Measurements from ENCODE around the gene RHCG. TPM values are rescaled to one million over a fixed set of nuclear protein-coding genes. Genes with fewer than 3 reads are reported as not detected.

Gene RHCG
- polyA plus RNA-seq, 1 of the 3 experiments (the other 2 are of a cell fraction), result not detected

GRCh38 chr15:89429023-89429422, 67.4 kb downstream of the RHCG start:
- no peak overlapping the region for H3K9ac ChIP-seq
- peak; percentile 49 for DNase-seq
- no peak overlapping the region for H3K4me3 ChIP-seq (ENCODE audit: low read depth in 2 of 2, low read length in 1 of 2)
- no peaks in the 10 kb centered on the region for H3K9me3 ChIP-seq
- WGBS (ENCODE audit: low lambda C conversion rate), result 86% methylated on average over 1 of the region's 1 CpG
- H3K4me2 ChIP-seq, result no peak overlapping the region
- H3K36me3 ChIP-seq (replicated peaks in 1 of 2; ENCODE audit: control insufficient read depth in 1 of 2, insufficient read depth in 2 of 2, low read length in 1 of 2), result no peaks in the 10 kb centered on the region
- no peak overlapping the region for H3K27ac ChIP-seq (ENCODE audit: low read depth in 2 of 2, low read length in 1 of 2)
- H3K4me1 ChIP-seq (ENCODE audit: control insufficient read depth in 1 of 2, insufficient read depth in 2 of 2, low read depth in 1 of 2, low read length in 1 of 2), result peaks cover 6 to 8% of the 10 kb centered on the region in 2 experiments; a peak in 3 of 4 replicates
- POLR2A ChIA-PET, result interaction anchor here (0.7 to 1.2 kb wide), 2 partner anchors 13 to 70 kb away, joined by 3 read pairs; no protein-coding TSS in a partner anchor
- no peaks in the 10 kb centered on the region for H3K79me2 ChIP-seq (ENCODE audit: insufficient read depth)
- no peak overlapping the region for H2AFZ ChIP-seq (ENCODE audit: low read depth)
- H3K27me3 ChIP-seq (ENCODE audit: insufficient read depth), result no peaks in the 10 kb centered on the region
- no peaks in the 10 kb centered on the region for H4K20me1 ChIP-seq (ENCODE audit: insufficient read depth)
- no peak for TF ChIP-seq TCF12 (IDR thresholded peaks at IDR 0.05)
- H3F3A ChIP-seq (replicated peaks; ENCODE audit: insufficient read depth), result no peaks in the 10 kb centered on the region
- CTCF ChIA-PET, result interaction anchor here (1.0 to 18.5 kb wide), 8 partner anchors 12 to 100 kb away, joined by 4 to 618 read pairs (median 21); no protein-coding TSS in a partner anchor
- no peaks in the 10 kb centered on the region for H3K9me2 ChIP-seq

GRCh38 chr15:89428246-89428645, 68.1 kb downstream of the RHCG start:
- no peak overlapping the region for H3K9ac ChIP-seq
- no peak overlapping the region for H3K27ac ChIP-seq (ENCODE audit: low read depth in 2 of 2, low read length in 1 of 2)
- 70% methylated on average over 2 of the region's 2 CpGs for WGBS (ENCODE audit: low lambda C conversion rate)
- no peaks in the 10 kb centered on the region for H3K79me2 ChIP-seq (ENCODE audit: insufficient read depth)
- no peaks in the 10 kb centered on the region for H3K36me3 ChIP-seq (replicated peaks in 1 of 2; ENCODE audit: control insufficient read depth in 1 of 2, insufficient read depth in 2 of 2, low read length in 1 of 2)
- DNase-seq, result no peak
- H3K9me2 ChIP-seq, result no peaks in the 10 kb centered on the region
- peaks cover 6 to 8% of the 10 kb centered on the region in 2 experiments; a peak in 3 of 4 replicates for H3K4me1 ChIP-seq (ENCODE audit: control insufficient read depth in 1 of 2, insufficient read depth in 2 of 2, low read depth in 1 of 2, low read length in 1 of 2)
- no peaks in the 10 kb centered on the region for H3F3A ChIP-seq (replicated peaks; ENCODE audit: insufficient read depth)
- no peaks in the 10 kb centered on the region for H4K20me1 ChIP-seq (ENCODE audit: insufficient read depth)
- CTCF ChIA-PET, result interaction anchor here (4.3 to 18.5 kb wide), 4 partner anchors 11 to 69 kb away, joined by 31 to 618 read pairs (median 71); no protein-coding TSS in a partner anchor
- TF ChIP-seq MAX (IDR thresholded peaks at IDR 0.05; ENCODE audit: low read depth) (no peak), RCOR1 (IDR thresholded peaks at IDR 0.05; ENCODE audit: low read length) (no peak), PBX3 (IDR thresholded peaks at IDR 0.05) (no peak), SIN3A (IDR thresholded peaks at IDR 0.05; ENCODE audit: borderline replicate concordance, low read depth, low read length) (no peak)
- H3K9me3 ChIP-seq, result no peaks in the 10 kb centered on the region
- H3K27me3 ChIP-seq (ENCODE audit: insufficient read depth), result no peaks in the 10 kb centered on the region
- no peak overlapping the region for H3K4me2 ChIP-seq
- no peak overlapping the region for H3K4me3 ChIP-seq (ENCODE audit: low read depth in 2 of 2, low read length in 1 of 2)
- POLR2A ChIA-PET, result interaction anchor here (0.7 to 1.2 kb wide), 2 partner anchors 14 to 70 kb away, joined by 3 read pairs; no protein-coding TSS in a partner anchor
- H2AFZ ChIP-seq (ENCODE audit: low read depth), result no peak overlapping the region

- H3K9me2 ChIP-seq, result no peaks in the 10 kb centered on the region
- no peaks in the 10 kb centered on the region for H3K36me3 ChIP-seq (replicated peaks in 1 of 2; ENCODE audit: control insufficient read depth in 1 of 2, insufficient read depth in 2 of 2, low read length in 1 of 2)
- peaks cover 6 to 7% of the 10 kb centered on the region in 2 experiments; a peak in 3 of 4 replicates for H3K4me1 ChIP-seq (ENCODE audit: control insufficient read depth in 1 of 2, insufficient read depth in 2 of 2, low read depth in 1 of 2, low read length in 1 of 2)
- H4K20me1 ChIP-seq (ENCODE audit: insufficient read depth), result no peaks in the 10 kb centered on the region
- no peaks in the 10 kb centered on the region for H3K79me2 ChIP-seq (ENCODE audit: insufficient read depth)
- no peak overlapping the region for H3K27ac ChIP-seq (ENCODE audit: low read depth in 2 of 2, low read length in 1 of 2)
- ChIA-PET CTCF (interaction anchor here (4.3 to 18.5 kb wide), 4 partner anchors 9 to 68 kb away, joined by 31 to 618 read pairs (median 71); no protein-coding TSS in a partner anchor), POLR2A (no interaction called here)
- no peak overlapping the region for H2AFZ ChIP-seq (ENCODE audit: low read depth)
- no peak overlapping the region for H3K4me2 ChIP-seq
- no peaks in the 10 kb centered on the region for H3K27me3 ChIP-seq (ENCODE audit: insufficient read depth)
- no peak overlapping the region for H3K9ac ChIP-seq
- no peak for DNase-seq
- TF ChIP-seq USF2 (IDR thresholded peaks at IDR 0.05; ENCODE audit: borderline replicate concordance, low read depth, low read length) (no peak), FOXM1 (IDR thresholded peaks at IDR 0.05; ENCODE audit: low read depth) (no peak), CTCF (IDR thresholded peaks at IDR 0.05) (no peak), EZH2phosphoT487 (IDR thresholded peaks at IDR 0.05; ENCODE audit: borderline replicate concordance, low read depth) (no peak), RXRA (IDR thresholded peaks at IDR 0.05; ENCODE audit: borderline replicate concordance, low read depth) (no peak), GABPA (IDR thresholded peaks at IDR 0.05; ENCODE audit: low read depth) (no peak), GATA2 (CRISPR knock-in tag; IDR thresholded peaks at IDR 0.05) (no peak), TEAD4 (IDR thresholded peaks at IDR 0.05; ENCODE audit: borderline replicate concordance, insufficient read depth) (no peak), FOXJ3 (CRISPR knock-in tag; IDR thresholded peaks at IDR 0.05) (no peak), MAX (IDR thresholded peaks at IDR 0.05; ENCODE audit: low read depth) (no peak)
- H3K9me3 ChIP-seq, result no peaks in the 10 kb centered on the region
- no peak overlapping the region for H3K4me3 ChIP-seq (ENCODE audit: low read depth in 2 of 2, low read length in 1 of 2)
- H3F3A ChIP-seq (replicated peaks; ENCODE audit: insufficient read depth), result no peaks in the 10 kb centered on the region
- WGBS (ENCODE audit: low lambda C conversion rate), result 96% methylated on average over 3 of the region's 5 CpGs
Observed at GRCh38 chr15:89426500-89426899, 69.9 kb downstream of the RHCG start.

All from SK-N-SH (cell line).